ENCODE measurements around the gene ZNF438. TPM values are rescaled to one million over a fixed set of nuclear protein-coding genes. Genes with fewer than 3 reads are reported as not detected.

ZNF438 gene
- total RNA-seq, 1 donor from 2014 or later, result 1.3 TPM

- Mint-ChIP-seq H3K27me3 (ENCODE audit: insufficient read depth, low read depth) (no peaks in the 10 kb centered on the region), H3K36me3 (no peaks in the 10 kb centered on the region), H3K4me3 (no peak overlapping the region), H3K4me1 (no peaks in the 10 kb centered on the region), H3K9me3 (no peaks in the 10 kb centered on the region), H3K27ac (no peak overlapping the region)
- H3K27ac ChIP-seq, result no peak overlapping the region
- H3K36me3 ChIP-seq, result no peaks in the 10 kb centered on the region
- no peak overlapping the region for H3K9ac ChIP-seq
- H3K27me3 ChIP-seq, result no peaks in the 10 kb centered on the region
- no peak overlapping the region for H3K4me2 ChIP-seq
- no peak for DNase-seq (ENCODE audit: low spot score)
- no peak overlapping the region for H2AFZ ChIP-seq (replicated peaks)
- H3K4me1 ChIP-seq, result no peaks in the 10 kb centered on the region
- H4K20me1 ChIP-seq (ENCODE audit: low read depth), result no peaks in the 10 kb centered on the region
- no peaks in the 10 kb centered on the region for H3K9me3 ChIP-seq (ENCODE audit: low read depth)
- no peaks in the 10 kb centered on the region for H3F3A ChIP-seq (ENCODE audit: low read depth)
- TF ChIP-seq CTCF (IDR thresholded peaks at IDR 0.05), result no peak
- no peak for TF ChIP-seq EZH2phosphoT487 (IDR thresholded peaks at IDR 0.05)
- no peak overlapping the region for H3K4me3 ChIP-seq
- H3K79me2 ChIP-seq (ENCODE audit: low read depth), result no peaks in the 10 kb centered on the region
Measured at GRCh38 chr10:31000867-31001266, 30.8 kb downstream of the ZNF438 start.

DNA sequence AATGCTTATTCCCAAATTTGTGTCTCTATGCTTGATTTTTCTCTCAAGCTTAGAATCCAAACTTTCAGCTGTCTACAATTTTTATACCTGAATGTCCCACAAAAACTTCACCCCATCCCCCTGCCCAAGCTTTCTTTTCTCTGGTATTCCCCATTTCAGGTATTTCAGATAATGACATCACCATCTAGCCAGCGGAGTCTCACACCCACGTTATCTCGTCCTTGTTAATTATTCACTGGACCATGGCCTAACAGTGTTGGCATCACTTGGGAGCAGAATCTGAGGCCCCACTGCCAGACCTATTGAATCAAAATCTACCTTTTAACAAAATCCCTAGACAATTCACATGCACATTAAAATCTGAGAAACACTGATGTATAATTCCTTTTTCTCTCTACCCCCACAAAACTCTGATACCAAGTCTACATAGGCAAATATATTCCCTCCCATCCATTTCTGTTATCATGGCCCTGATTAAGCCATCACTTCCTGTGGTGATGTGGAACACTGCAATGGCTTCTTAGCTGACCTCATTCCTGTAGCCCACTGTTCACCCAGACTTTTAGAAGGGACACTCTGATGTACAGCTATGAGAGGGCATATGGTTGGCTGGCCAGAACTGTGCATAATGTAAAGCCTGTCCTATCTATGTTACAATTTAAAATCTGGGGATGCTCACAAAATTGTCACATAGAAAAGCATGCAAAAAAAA, 31.4 kb downstream of the ZNF438 start:
- no peaks in the 10 kb centered on the region for H3K4me1 ChIP-seq
- H3K27me3 Mint-ChIP-seq (ENCODE audit: insufficient read depth, low read depth), result no peaks in the 10 kb centered on the region
- H3K27ac Mint-ChIP-seq, result no peak overlapping the region
- no peaks in the 10 kb centered on the region for H3F3A ChIP-seq (ENCODE audit: low read depth)
- DNase-seq (ENCODE audit: low spot score), result no peak
- no peaks in the 10 kb centered on the region for H4K20me1 ChIP-seq (ENCODE audit: low read depth)
- peaks cover 5% of the 10 kb centered on the region for H3K9me3 Mint-ChIP-seq
- no peaks in the 10 kb centered on the region for H3K4me1 Mint-ChIP-seq
- H3K27ac ChIP-seq, result no peak overlapping the region
- no peak overlapping the region for H3K9ac ChIP-seq
- H3K36me3 ChIP-seq, result peaks cover 4% of the 10 kb centered on the region
- TF ChIP-seq EZH2phosphoT487 (IDR thresholded peaks at IDR 0.05) (no peak), EZH2 (IDR thresholded peaks at IDR 0.05) (no peak), CTCF (IDR thresholded peaks at IDR 0.05) (no peak)
- no peak overlapping the region for H3K4me3 Mint-ChIP-seq
- no peak overlapping the region for H2AFZ ChIP-seq (replicated peaks)
- no peak overlapping the region for H3K4me2 ChIP-seq
- no peaks in the 10 kb centered on the region for H3K27me3 ChIP-seq
- peaks cover 5% of the 10 kb centered on the region for H3K9me3 ChIP-seq (ENCODE audit: low read depth)
- H3K79me2 ChIP-seq (ENCODE audit: low read depth), result no peaks in the 10 kb centered on the region
- H3K4me3 ChIP-seq, result no peak overlapping the region
- H3K36me3 Mint-ChIP-seq, result no peaks in the 10 kb centered on the region

DNA sequence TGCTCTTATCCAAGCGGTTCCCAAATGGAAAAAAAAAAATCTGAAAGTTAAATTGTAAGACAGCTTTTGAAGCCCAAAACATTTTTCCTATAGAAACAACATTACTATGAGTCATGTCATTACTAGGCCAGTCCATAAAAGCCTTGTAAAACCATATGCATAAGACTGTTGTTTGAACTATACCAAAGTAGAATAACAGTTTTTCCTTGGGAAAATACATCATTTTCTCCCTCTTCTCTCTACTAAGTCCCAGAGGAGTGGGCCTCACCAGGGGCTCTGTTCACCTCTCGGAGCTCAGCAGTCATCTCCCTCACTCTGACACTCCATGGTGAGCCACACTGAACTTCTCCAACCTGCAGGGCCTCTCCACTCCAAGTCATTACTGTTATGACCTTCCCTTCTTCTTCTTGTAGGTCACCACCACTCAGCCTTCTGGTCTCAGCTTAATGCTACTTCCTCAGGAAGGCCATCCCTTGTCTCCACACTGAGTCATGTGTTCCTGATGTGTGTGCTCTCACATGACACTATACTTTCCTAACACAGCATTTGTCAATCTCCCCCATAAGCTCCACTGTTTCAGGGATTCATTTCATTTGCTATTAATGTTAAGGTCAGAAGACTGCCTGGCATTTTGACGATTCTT, 32.5 kb downstream of the ZNF438 start:
- H3K9me3 Mint-ChIP-seq, result peaks cover 14% of the 10 kb centered on the region
- Histone ChIP-seq H3K9me3 (ENCODE audit: low read depth) (peaks cover 9% of the 10 kb centered on the region), H3K36me3 (peaks cover 7% of the 10 kb centered on the region), H4K20me1 (ENCODE audit: low read depth) (no peaks in the 10 kb centered on the region), H3K9ac (no peak overlapping the region), H3K4me1 (no peaks in the 10 kb centered on the region), H3K4me3 (no peak overlapping the region), H3K27ac (no peak overlapping the region), H3K4me2 (no peak overlapping the region), H3F3A (ENCODE audit: low read depth) (no peaks in the 10 kb centered on the region), H2AFZ (replicated peaks) (no peak overlapping the region), H3K79me2 (ENCODE audit: low read depth) (no peaks in the 10 kb centered on the region), H3K27me3 (no peaks in the 10 kb centered on the region)
- peaks cover 2% of the 10 kb centered on the region for H3K36me3 Mint-ChIP-seq
- H3K4me3 Mint-ChIP-seq, result no peak overlapping the region
- no peak overlapping the region for H3K27ac Mint-ChIP-seq
- H3K27me3 Mint-ChIP-seq (ENCODE audit: insufficient read depth, low read depth), result no peaks in the 10 kb centered on the region
- H3K4me1 Mint-ChIP-seq, result no peaks in the 10 kb centered on the region
- TF ChIP-seq CTCF (IDR thresholded peaks at IDR 0.05) (no peak), EZH2 (IDR thresholded peaks at IDR 0.05) (no peak), EZH2phosphoT487 (IDR thresholded peaks at IDR 0.05) (no peak)
- DNase-seq (ENCODE audit: low spot score), result no peak

All from neural progenitor cell (in vitro differentiated cells).